SU-DHL-6 (cell line): ENCODE measurements around the gene TBL3.

Experiments used
- H2AFZ ChIP-seq: fragments of 200-600 bp; sonication (generic); 2 replicates; pipeline ENCODE4 v1.6.1; 2014; ENCODE audit warnings: low read depth, mild to moderate bottlenecking, moderate library complexity, mixed read lengths, antibody characterized with exemption, low read length; ENCODE audit not compliant: severe bottlenecking
- H3F3A ChIP-seq: fragments of 200-600 bp; shearing (Covaris generic); 2 replicates; pipeline ENCODE4 v1.6.0; 2016; ENCODE audit warnings: antibody characterized with exemption, mild to moderate bottlenecking; ENCODE audit not compliant: insufficient read depth
- H3K27ac ChIP-seq: fragments of 200-600 bp; sonication (generic); 2 replicates; pipeline ENCODE4 v1.5.1; 2016; ENCODE audit warnings: low read depth, mild to moderate bottlenecking, low read length, moderate library complexity, mixed read lengths
- H3K27me3 ChIP-seq: fragments of 200-600 bp; sonication (generic), shearing (Covaris generic); 2 replicates; pipeline ENCODE4 v1.6.0; 2014; ENCODE audit warnings: mild to moderate bottlenecking, low read length
- H3K36me3 ChIP-seq: fragments of 200-600 bp; sonication (generic); 2 replicates; pipeline ENCODE4 v1.6.1; 2014; ENCODE audit warnings: mild to moderate bottlenecking, low read length, mixed read lengths
- H3K4me2 ChIP-seq: fragments of 300-600, 200-600 bp; shearing (Covaris generic), sonication (generic); 2 replicates; pipeline ENCODE4 v1.6.0; 2014; ENCODE audit warnings: low read length, low read depth, mild to moderate bottlenecking; ENCODE audit not compliant: poor library complexity, severe bottlenecking
- H3K4me3 ChIP-seq: fragments of 200-600 bp; sonication (generic); 2 replicates; pipeline ENCODE4 v1.5.1; 2014; ENCODE audit warnings: antibody characterized with exemption, low read length, mild to moderate bottlenecking, mixed read lengths; ENCODE audit not compliant: insufficient read depth, poor library complexity, severe bottlenecking
- H3K79me2 ChIP-seq: fragments of 200-600 bp; sonication (generic); 2 replicates; pipeline ENCODE4 v1.6.1; 2014; ENCODE audit warnings: mild to moderate bottlenecking, low read length, moderate library complexity; ENCODE audit not compliant: insufficient read depth
- H3K9ac ChIP-seq: fragments of 200-600 bp; sonication (generic); 2 replicates; pipeline ENCODE4 v1.7.0; 2014; ENCODE audit warnings: mild to moderate bottlenecking, low read length
- H3K9me2 ChIP-seq: fragments of 200-600 bp; sonication (generic); replicated peaks from 2 replicates; pipeline ENCODE4 v1.6.1; 2014; ENCODE audit warnings: low read length; ENCODE audit not compliant: insufficient read depth
- H3K9me3 ChIP-seq: fragments of 200-600 bp; sonication (generic); 2 replicates; pipeline ENCODE4 v1.6.1; 2014; ENCODE audit warnings: low read length, mixed read lengths; ENCODE audit not compliant: insufficient read depth
- H4K20me1 ChIP-seq: fragments of 200-600 bp; sonication (generic); 2 replicates; pipeline ENCODE4 v1.6.1; 2014; ENCODE audit warnings: low read depth, mild to moderate bottlenecking, antibody characterized with exemption, low read length, moderate library complexity, mixed read lengths
- CTCF ChIP-seq: fragments of 200-600 bp; sonication (generic); IDR thresholded peaks from one replicate; pipeline ENCODE4 v1.5.1; 2017; ENCODE audit warnings: antibody characterized with exemption, mild to moderate bottlenecking, low read length, moderate library complexity; ENCODE audit not compliant: insufficient read depth, poor library complexity, severe bottlenecking
- EZH2phosphoT487 ChIP-seq: fragments of 200-600 bp; sonication (generic), shearing (Covaris generic); conservative IDR thresholded peaks from 2 replicates; pipeline ENCODE4 v1.6.1; 2018; ENCODE audit warnings: mild to moderate bottlenecking, antibody characterized with exemption, low read length, moderate library complexity, mixed read lengths

TBL3 gene

GRCh38 chr16:2025878-2026460 lies 54.1 kb downstream of the TBL3 start:
- no peaks in the 10 kb centered on the region for H3K9me3 ChIP-seq
- no peaks in the 10 kb centered on the region for H3K9me2 ChIP-seq
- no peaks in the 10 kb centered on the region for H3K27me3 ChIP-seq
- no peaks in the 10 kb centered on the region for H3K79me2 ChIP-seq
- no peak overlapping the region for H3K4me2 ChIP-seq
- no peak overlapping the region for H3K27ac ChIP-seq
- no peaks in the 10 kb centered on the region for H3F3A ChIP-seq
- no peak for TF ChIP-seq EZH2phosphoT487
- no peak for TF ChIP-seq CTCF
- no peak overlapping the region for H3K9ac ChIP-seq
- no peak overlapping the region for H2AFZ ChIP-seq
- no peak overlapping the region for H3K4me3 ChIP-seq
- H3K36me3 ChIP-seq = no peaks in the 10 kb centered on the region
- H4K20me1 ChIP-seq = no peaks in the 10 kb centered on the region

- Histone ChIP-seq H3K9me2 (no peaks in the 10 kb centered on the region), H3K27ac (no peak within 1 kb of the TSS), H3K79me2 (no peaks in the 10 kb centered on the region), H3K36me3 (no peaks in the 10 kb centered on the region), H3F3A (no peaks in the 10 kb centered on the region), H3K9me3 (no peaks in the 10 kb centered on the region), H4K20me1 (no peaks in the 10 kb centered on the region), H3K4me3 (no peak within 1 kb of the TSS), H2AFZ (no peak within 1 kb of the TSS), H3K27me3 (no peaks in the 10 kb centered on the region), H3K9ac (no peak within 1 kb of the TSS; the same call in 1 of the 2 replicates), H3K4me2 (peak within 1 kb of the TSS; percentile 26)
- TF ChIP-seq CTCF (no peak), EZH2phosphoT487 (no peak)
Observed at GRCh38 chr16:2026461-2027023, 54.7 kb downstream of the TBL3 start, which contains the start of gene NHERF2. Gene NHERF2, plus strand, starts transcription at chr16:2026902. Its CDS starts 104 bp downstream, at chr16:2027006.

DNA sequence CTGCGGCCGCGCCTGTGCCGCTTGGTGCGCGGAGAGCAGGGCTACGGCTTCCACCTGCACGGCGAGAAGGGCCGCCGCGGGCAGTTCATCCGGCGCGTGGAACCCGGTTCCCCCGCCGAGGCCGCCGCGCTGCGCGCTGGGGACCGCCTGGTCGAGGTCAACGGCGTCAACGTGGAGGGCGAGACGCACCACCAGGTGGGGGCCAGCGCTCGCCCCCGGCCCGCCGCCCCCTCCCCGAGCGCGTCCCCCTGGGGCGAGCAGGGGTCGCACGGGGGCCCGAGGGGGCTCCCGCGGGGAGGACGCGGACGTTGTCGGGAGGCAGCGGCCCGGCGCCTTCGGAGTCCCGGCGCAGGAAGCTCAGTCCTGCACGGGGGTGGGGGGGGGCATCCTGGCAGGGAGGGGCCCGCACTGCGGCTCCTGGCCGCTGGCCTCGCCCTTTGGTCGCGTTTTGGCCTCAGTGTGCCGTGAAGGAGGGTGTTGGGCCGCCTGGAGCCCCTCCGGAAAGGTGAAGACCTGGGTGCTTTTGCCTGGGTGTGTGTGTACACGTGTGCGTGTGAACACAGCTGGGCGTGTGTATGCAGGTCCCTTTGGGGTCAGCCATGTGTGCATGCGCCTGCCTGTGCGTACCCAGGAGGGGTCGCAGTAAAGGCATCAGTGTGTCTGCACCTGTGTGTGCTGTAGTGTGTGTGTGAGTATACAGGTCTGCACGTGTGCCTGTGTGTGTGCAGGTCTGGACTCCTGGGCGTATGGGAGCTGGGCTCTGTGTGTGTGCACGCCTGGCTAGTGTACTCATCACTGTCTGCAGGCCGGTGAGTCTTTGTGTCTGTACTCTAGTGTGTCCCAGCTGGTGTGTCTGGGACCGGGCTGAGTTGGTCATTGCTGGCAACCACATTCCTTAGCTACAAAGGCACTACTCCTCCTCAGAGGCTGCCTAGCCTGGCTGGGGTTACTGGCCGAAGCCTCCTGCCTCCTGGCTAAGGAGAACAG lies 55.5 kb downstream of the TBL3 start:
- no peaks in the 10 kb centered on the region for H3K9me2 ChIP-seq
- no peak overlapping the region for H2AFZ ChIP-seq
- H3K27me3 ChIP-seq = no peaks in the 10 kb centered on the region
- H3K27ac ChIP-seq = no peak overlapping the region
- H3F3A ChIP-seq = no peaks in the 10 kb centered on the region
- peak overlapping the region; percentile 26 for H3K4me2 ChIP-seq
- no peaks in the 10 kb centered on the region for H3K36me3 ChIP-seq
- no peaks in the 10 kb centered on the region for H3K9me3 ChIP-seq
- no peak overlapping the region for H3K4me3 ChIP-seq
- TF ChIP-seq EZH2phosphoT487 (0 out of 2 replicates have a peak, but pooled peaks have one; percentile 59), CTCF (no peak)
- no peaks in the 10 kb centered on the region for H3K79me2 ChIP-seq
- H3K9ac ChIP-seq = no peak overlapping the region; the same call in 1 of the 2 replicates
- H4K20me1 ChIP-seq = no peaks in the 10 kb centered on the region
